WTC11 (cell line): ENCODE data around the gene SCNN1A. TPM values are rescaled to one million over a fixed set of nuclear protein-coding genes. Genes with fewer than 3 reads are reported as not detected.

Experiments
- ATAC-seq: fragments of 200-7000 bp; cut with Tn5 transposase; 2 replicates; pipeline ENCODE4 v1.10.0; 2021; ENCODE audit warnings: mild to moderate bottlenecking, moderate library complexity
- CTCF ChIA-PET: fragments of 300-600 bp; sonication (Branson Sonifier 250); formaldehyde crosslinking; loops from one replicate; lab custom pipeline; 2021; ENCODE audit warnings: antibody characterized with exemption; lab: Charles Lee
- POLR2A ChIA-PET: fragments of 350-600 bp; sonication (Branson Sonifier 250); formaldehyde crosslinking; loops from one replicate; lab custom pipeline; 2021; ENCODE audit warnings: antibody characterized with exemption; lab: Charles Lee
- DNase-seq: peaks from one replicate; pipeline ENCODE4 v3.0.0; 2021; ENCODE audit warnings: low spot score
- H3K27ac Mint-ChIP-seq: 2 replicates; pipeline ENCODE4 v1.8.0; 2021; ENCODE audit warnings: mixed read lengths
- H3K27me3 Mint-ChIP-seq: 2 replicates; pipeline ENCODE4 v1.8.0; 2021; ENCODE audit warnings: low read depth, mild to moderate bottlenecking, moderate library complexity, mixed read lengths
- H3K36me3 Mint-ChIP-seq: 2 replicates; pipeline ENCODE4 v1.8.0; 2021; ENCODE audit warnings: mixed read lengths
- H3K4me1 Mint-ChIP-seq: 2 replicates; pipeline ENCODE4 v1.8.0; 2022; ENCODE audit warnings: mixed read lengths
- H3K4me3 Mint-ChIP-seq: 2 replicates; pipeline ENCODE4 v1.8.0; 2021; ENCODE audit warnings: mild to moderate bottlenecking, moderate library complexity, mixed read lengths
- H3K9me3 Mint-ChIP-seq: 2 replicates; pipeline ENCODE4 v1.8.0; 2021; ENCODE audit warnings: mixed read lengths
- ATF3 ChIP-seq: sonication (generic); formaldehyde crosslinking; conservative IDR thresholded peaks from 2 replicates; pipeline ENCODE4 v1.8.1; 2022; ENCODE audit warnings: mild to moderate bottlenecking, missing genetic modification reagents
- CBFB ChIP-seq: sonication (generic); formaldehyde crosslinking; IDR thresholded peaks from 2 replicates; pipeline ENCODE4 v1.8.1; 2022; ENCODE audit warnings: mild to moderate bottlenecking, low read depth, missing genetic modification reagents
- E2F4 ChIP-seq: sonication (generic); formaldehyde crosslinking; IDR thresholded peaks from 2 replicates; pipeline ENCODE4 v1.8.1; 2022; ENCODE audit warnings: low read depth, mild to moderate bottlenecking, moderate library complexity, missing genetic modification reagents, borderline replicate concordance
- FOXJ3 ChIP-seq: sonication (generic); formaldehyde crosslinking; IDR thresholded peaks from 2 replicates; pipeline ENCODE4 v1.9.0; 2021; ENCODE audit warnings: missing genetic modification reagents, mild to moderate bottlenecking, borderline replicate concordance
- FOXP1 ChIP-seq: sonication (generic); formaldehyde crosslinking; IDR thresholded peaks from 2 replicates; pipeline ENCODE4 v1.8.0; 2022; ENCODE audit warnings: missing genetic modification reagents, mild to moderate bottlenecking, moderate library complexity, borderline replicate concordance
- GRHL2 ChIP-seq: fragments of 250-450 bp; sonication (Bioruptor Pico); IDR thresholded peaks from 2 replicates; pipeline ENCODE4 v1.8.0; 2022; ENCODE audit warnings: mild to moderate bottlenecking, moderate library complexity; ENCODE audit not compliant: insufficient replicate concordance, severe bottlenecking
- JAZF1 ChIP-seq: fragments of 250-450 bp; sonication (Bioruptor Pico); IDR thresholded peaks from 2 replicates; pipeline ENCODE4 v1.9.0; 2021; ENCODE audit warnings: moderate library complexity, mild to moderate bottlenecking, inconsistent platforms
- PRDM15 ChIP-seq: sonication (generic); formaldehyde crosslinking; IDR thresholded peaks from 2 replicates; pipeline ENCODE4 v1.8.0; 2022; ENCODE audit warnings: missing genetic modification reagents
- RORB ChIP-seq: fragments of 250-450 bp; sonication (Bioruptor Pico); IDR thresholded peaks from 2 replicates; pipeline ENCODE4 v1.9.0; 2021; ENCODE audit warnings: mild to moderate bottlenecking
- TP53 ChIP-seq: sonication (generic); formaldehyde crosslinking; IDR thresholded peaks from 2 replicates; pipeline ENCODE4 v1.8.1; 2023; ENCODE audit warnings: mild to moderate bottlenecking, missing genetic modification reagents
- ZNF138 ChIP-seq: sonication (generic); formaldehyde crosslinking; conservative IDR thresholded peaks from 2 replicates; pipeline ENCODE4 v1.8.1; 2022; ENCODE audit warnings: mild to moderate bottlenecking, moderate library complexity, missing genetic modification reagents
- ZNF232 ChIP-seq: sonication (generic); formaldehyde crosslinking; IDR thresholded peaks from 2 replicates; pipeline ENCODE4 v1.8.0; 2022; ENCODE audit warnings: mild to moderate bottlenecking, missing genetic modification reagents
- ZNF396 ChIP-seq: fragments of 250-450 bp; sonication (Bioruptor Pico); IDR thresholded peaks from 2 replicates; pipeline ENCODE4 v1.8.0; 2021; ENCODE audit warnings: mild to moderate bottlenecking, moderate library complexity, borderline replicate concordance
- ZNF423 ChIP-seq: fragments of 250-450 bp; sonication (Bioruptor Pico); IDR thresholded peaks from 2 replicates; pipeline ENCODE4 v2.1.2; 2022; ENCODE audit warnings: mild to moderate bottlenecking, moderate library complexity
- ZNF532 ChIP-seq: fragments of 250-450 bp; sonication (Bioruptor Pico); IDR thresholded peaks from 2 replicates; pipeline ENCODE4 v1.9.0; 2021; ENCODE audit warnings: mild to moderate bottlenecking, borderline replicate concordance
- total RNA-seq: library from RNA; stranded (reverse); gene quantifications from 3 replicates; pipeline ENCODE4 v1.2.3, GENCODE V29; 2021

Gene SCNN1A
- total RNA-seq, 1 experiment from 2014 or later = 100 TPM

GRCh38 chr12:6346235-6346832 lies 29.0 kb downstream of the SCNN1A start:
- Mint-ChIP-seq H3K9me3 (no peaks in the 10 kb centered on the region), H3K36me3 (peaks cover 27% of the 10 kb centered on the region), H3K4me3 (no peak overlapping the region), H3K27ac (peak overlapping the region; percentile 1; the same call in 1 of the 2 replicates), H3K27me3 (no peaks in the 10 kb centered on the region), H3K4me1 (peaks cover 34% of the 10 kb centered on the region)
- DNase-seq (no peak), ATAC-seq (no peak)
- no peak for TF ChIP-seq ZNF532 (CRISPR knock-in tag)
- TF ChIP-seq ZNF232 (CRISPR knock-in tag) = no peak
- no peak for TF ChIP-seq JAZF1 (CRISPR knock-in tag)
- TF ChIP-seq ZNF423 (CRISPR knock-in tag) = no peak
- no peak for TF ChIP-seq FOXP1 (CRISPR knock-in tag)
- TF ChIP-seq CBFB (CRISPR knock-in tag) = no peak
- TF ChIP-seq ZNF396 (CRISPR knock-in tag) = no peak
- no peak for TF ChIP-seq ATF3 (CRISPR knock-in tag)
- TF ChIP-seq TP53 = no peak
- no peak for TF ChIP-seq GRHL2 (CRISPR knock-in tag)
- TF ChIP-seq RORB = no peak
- TF ChIP-seq FOXJ3 = no peak
- TF ChIP-seq ZNF138 (CRISPR knock-in tag) = no peak
- no peak for TF ChIP-seq PRDM15 (CRISPR knock-in tag)
- TF ChIP-seq E2F4 (CRISPR knock-in tag) = no peak
- ChIA-PET CTCF (interaction anchor here (1.0 to 2.5 kb wide), 6 partner anchors 10 to 119 kb away, joined by 3 to 13 read pairs (median 4); no protein-coding TSS in a partner anchor), POLR2A (interaction anchor here (1.2 kb wide), 1 partner anchor 25 kb away, joined by 4 read pairs; no protein-coding TSS in a partner anchor)
